Stimulated activated memory B cell treated with anti-CD40 and anti-IgM and Interleukin-4, amounts not matched to agents 10 μg/mL and 1 μg/mL and 100 μg/mL, for 72 hours (primary cell): ENCODE measurements around the gene TTLL1.
A peak's percentile ranks its signal among the peaks of the same experiment; 100 is the strongest.
"Not testable (repeated sequence)": the region's sequence is repeated elsewhere in the genome, so short reads cannot be mapped to it uniquely, and the experiment has no call there.

Source experiments
- ATAC-seq: fragments of 150-1000 bp; cut with Tn5 transposase; 2 replicates; pipeline ENCODE4 v1.10.0; 2021
- H3K27ac Mint-ChIP-seq: one replicate; pipeline ENCODE4 v1.8.0; 2022; ENCODE audit warnings: mild to moderate bottlenecking, mixed read lengths
- H3K27me3 Mint-ChIP-seq: one replicate; pipeline ENCODE4 v1.8.0; 2022; ENCODE audit warnings: mixed read lengths
- H3K36me3 Mint-ChIP-seq: one replicate; pipeline ENCODE4 v1.8.0; 2022; ENCODE audit warnings: mixed read lengths
- H3K4me1 Mint-ChIP-seq: one replicate; pipeline ENCODE4 v1.8.0; 2022; ENCODE audit warnings: mixed read lengths
- H3K4me3 Mint-ChIP-seq: one replicate; pipeline ENCODE4 v1.8.0; 2022; ENCODE audit warnings: mild to moderate bottlenecking, moderate library complexity, mixed read lengths
- H3K9me3 Mint-ChIP-seq: one replicate; pipeline ENCODE4 v1.8.0; 2022; ENCODE audit warnings: mixed read lengths

TTLL1 gene

GRCh38 chr22:43118024-43118849 is 29.0 kb upstream of the TTLL1 start:
- H3K36me3 Mint-ChIP-seq: no peaks in the 10 kb centered on the region
- H3K27ac Mint-ChIP-seq: peak overlapping the region; percentile 6
- peaks cover 63% of the 10 kb centered on the region for H3K27me3 Mint-ChIP-seq
- peaks cover 70% of the 10 kb centered on the region for H3K4me1 Mint-ChIP-seq
- ATAC-seq: no peak
- H3K9me3 Mint-ChIP-seq: no peaks in the 10 kb centered on the region
- peak overlapping the region; percentile 54 for H3K4me3 Mint-ChIP-seq

GRCh38 chr22:43116932-43117331 is 27.7 kb upstream of the TTLL1 start:
- peaks cover 71% of the 10 kb centered on the region for H3K27me3 Mint-ChIP-seq
- H3K4me3 Mint-ChIP-seq: no peak overlapping the region
- ATAC-seq: no peak
- no peaks in the 10 kb centered on the region for H3K9me3 Mint-ChIP-seq
- peaks cover 71% of the 10 kb centered on the region for H3K4me1 Mint-ChIP-seq
- no peak overlapping the region for H3K27ac Mint-ChIP-seq
- H3K36me3 Mint-ChIP-seq: no peaks in the 10 kb centered on the region

- Mint-ChIP-seq H3K9me3 (no peaks in the 10 kb centered on the region), H3K4me1 (peaks cover 65% of the 10 kb centered on the region), H3K27me3 (peaks cover 58% of the 10 kb centered on the region), H3K4me3 (no peak overlapping the region), H3K27ac (no peak overlapping the region), H3K36me3 (no peaks in the 10 kb centered on the region)
- ATAC-seq: no peak
Observed at GRCh38 chr22:43114958-43115357, 25.8 kb upstream of the TTLL1 start.

GRCh38 chr22:43113526-43114251 is 24.5 kb upstream of the TTLL1 start:
- H3K4me1 Mint-ChIP-seq: peaks cover 52% of the 10 kb centered on the region
- H3K27me3 Mint-ChIP-seq: peaks cover 62% of the 10 kb centered on the region
- H3K27ac Mint-ChIP-seq: no peak overlapping the region
- no peaks in the 10 kb centered on the region for H3K9me3 Mint-ChIP-seq
- H3K36me3 Mint-ChIP-seq: no peaks in the 10 kb centered on the region
- ATAC-seq: no peak
- no peak overlapping the region for H3K4me3 Mint-ChIP-seq

- H3K27me3 Mint-ChIP-seq: peaks cover 57% of the 10 kb centered on the region
- H3K36me3 Mint-ChIP-seq: no peaks in the 10 kb centered on the region
- H3K9me3 Mint-ChIP-seq: no peaks in the 10 kb centered on the region
- ATAC-seq: peak; percentile 72
- H3K4me3 Mint-ChIP-seq: peak overlapping the region; percentile 71
- no peak overlapping the region for H3K27ac Mint-ChIP-seq
- H3K4me1 Mint-ChIP-seq: peaks cover 40% of the 10 kb centered on the region
Observed at GRCh38 chr22:43110927-43111623, 21.9 kb upstream of the TTLL1 start.

- H3K9me3 Mint-ChIP-seq: no peaks in the 10 kb centered on the region
- H3K27ac Mint-ChIP-seq: no peak within 1 kb of the TSS
- H3K36me3 Mint-ChIP-seq: no peaks in the 10 kb centered on the region
- H3K4me1 Mint-ChIP-seq: peaks cover 34% of the 10 kb centered on the region
- peak; percentile 60 for ATAC-seq
- peak within 1 kb of the TSS; percentile 71 for H3K4me3 Mint-ChIP-seq
- H3K27me3 Mint-ChIP-seq: peaks cover 51% of the 10 kb centered on the region
Observed at GRCh38 chr22:43110444-43110926, 21.3 kb upstream of the TTLL1 start, which contains the start of gene BIK. TSS of gene BIK (plus strand) at chr22:43110750. CDS start at chr22:43124023, 13,273 bp downstream.

- Mint-ChIP-seq H3K4me3 (peak overlapping the region; percentile 64), H3K9me3 (no peaks in the 10 kb centered on the region), H3K27me3 (peaks cover 46% of the 10 kb centered on the region), H3K27ac (no peak overlapping the region), H3K4me1 (peaks cover 29% of the 10 kb centered on the region), H3K36me3 (no peaks in the 10 kb centered on the region)
- no peak for ATAC-seq
Observed at GRCh38 chr22:43109921-43110443, 20.8 kb upstream of the TTLL1 start.

GRCh38 chr22:43109511-43109910 is 20.3 kb upstream of the TTLL1 start:
- no peak overlapping the region for H3K27ac Mint-ChIP-seq
- H3K9me3 Mint-ChIP-seq: no peaks in the 10 kb centered on the region
- H3K27me3 Mint-ChIP-seq: peaks cover 41% of the 10 kb centered on the region
- H3K4me1 Mint-ChIP-seq: peaks cover 24% of the 10 kb centered on the region
- no peak for ATAC-seq
- H3K4me3 Mint-ChIP-seq: no peak overlapping the region
- no peaks in the 10 kb centered on the region for H3K36me3 Mint-ChIP-seq

- Mint-ChIP-seq H3K27ac (no peak overlapping the region), H3K4me1 (peaks cover 11% of the 10 kb centered on the region), H3K9me3 (no peaks in the 10 kb centered on the region), H3K27me3 (peaks cover 9% of the 10 kb centered on the region), H3K4me3 (no peak overlapping the region), H3K36me3 (no peaks in the 10 kb centered on the region)
- no peak for ATAC-seq
Observed at GRCh38 chr22:43106302-43106701, 17.1 kb upstream of the TTLL1 start.

- not testable (repeated sequence) for ATAC-seq, H3K4me1 Mint-ChIP-seq, H3K4me3 Mint-ChIP-seq, H3K36me3 Mint-ChIP-seq, H3K27me3 Mint-ChIP-seq, H3K27ac Mint-ChIP-seq, H3K9me3 Mint-ChIP-seq
Observed at GRCh38 chr22:43104950-43105349, 15.8 kb upstream of the TTLL1 start.

GRCh38 chr22:43104056-43104625 is 14.9 kb upstream of the TTLL1 start:
- H3K9me3 Mint-ChIP-seq, H3K36me3 Mint-ChIP-seq, H3K4me1 Mint-ChIP-seq, H3K27me3 Mint-ChIP-seq, ATAC-seq, H3K27ac Mint-ChIP-seq, H3K4me3 Mint-ChIP-seq: not testable (repeated sequence)

GRCh38 chr22:43101306-43101705 is 12.1 kb upstream of the TTLL1 start:
- no peak for ATAC-seq
- Mint-ChIP-seq H3K27me3 (no peaks in the 10 kb centered on the region), H3K9me3 (no peaks in the 10 kb centered on the region), H3K4me1 (peaks cover 7% of the 10 kb centered on the region), H3K27ac (no peak overlapping the region), H3K36me3 (no peaks in the 10 kb centered on the region), H3K4me3 (no peak overlapping the region)

GRCh38 chr22:43100225-43100624 is 11.0 kb upstream of the TTLL1 start:
- peaks cover 4% of the 10 kb centered on the region for H3K9me3 Mint-ChIP-seq
- H3K27ac Mint-ChIP-seq: no peak overlapping the region
- no peaks in the 10 kb centered on the region for H3K27me3 Mint-ChIP-seq
- no peaks in the 10 kb centered on the region for H3K36me3 Mint-ChIP-seq
- H3K4me1 Mint-ChIP-seq: peaks cover 7% of the 10 kb centered on the region
- H3K4me3 Mint-ChIP-seq: no peak overlapping the region
- no peak for ATAC-seq

GRCh38 chr22:43099095-43099494 is 9.9 kb upstream of the TTLL1 start:
- peaks cover 4% of the 10 kb centered on the region for H3K9me3 Mint-ChIP-seq
- no peaks in the 10 kb centered on the region for H3K36me3 Mint-ChIP-seq
- ATAC-seq: no peak
- H3K27ac Mint-ChIP-seq: no peak overlapping the region
- no peak overlapping the region for H3K4me3 Mint-ChIP-seq
- H3K4me1 Mint-ChIP-seq: peaks cover 7% of the 10 kb centered on the region
- no peaks in the 10 kb centered on the region for H3K27me3 Mint-ChIP-seq

GRCh38 chr22:43098356-43098755 is 9.2 kb upstream of the TTLL1 start:
- H3K27me3 Mint-ChIP-seq: no peaks in the 10 kb centered on the region

More at GRCh38 chr22:43098356-43098755, 9.2 kb upstream of the TTLL1 start:
- Mint-ChIP-seq H3K4me1 (no peaks in the 10 kb centered on the region), H3K27ac (no peak overlapping the region), H3K36me3 (no peaks in the 10 kb centered on the region), H3K9me3 (peaks cover 4% of the 10 kb centered on the region), H3K4me3 (no peak overlapping the region)
- no peak for ATAC-seq
